ENCODE results near the gene AOPEP. TPM values are rescaled to one million over a fixed set of nuclear protein-coding genes. Genes with fewer than 3 reads are reported as not detected.

Gene AOPEP
- total and polyA plus RNA-seq, 2 donors (not counting 1 experiment from before 2014, with no cell fraction given): 66.1 to 94.1 TPM

GRCh38 chr9:94780516-94780950 lies 54.0 kb downstream of the AOPEP start:
- Histone ChIP-seq H3K79me2 (ENCODE audit: control insufficient read depth, insufficient read depth, low read length) (no peaks in the 10 kb centered on the region), H3K27me3 (ENCODE audit: control insufficient read depth, insufficient read depth, low read length) (no peaks in the 10 kb centered on the region), H2AFZ (ENCODE audit: low read length) (no peak overlapping the region), H3K9ac (ENCODE audit: insufficient read depth, low read length) (no peak overlapping the region), H3K4me1 (ENCODE audit: control insufficient read depth, extremely low read depth, insufficient read depth, low read length) (peaks cover 4% of the 10 kb centered on the region), H3K4me2 (ENCODE audit: extremely low read depth, insufficient read depth, low read length) (no peak overlapping the region), H3K27ac (ENCODE audit: insufficient read depth, low read length) (no peak overlapping the region), H3K9me3 (ENCODE audit: control insufficient read depth, insufficient read depth, low read depth, low read length) (no peaks in the 10 kb centered on the region), H3K36me3 (ENCODE audit: control insufficient read depth, insufficient read depth, low read length) (no peaks in the 10 kb centered on the region), H3K4me3 (replicated peaks in 1 of 4; ENCODE audit: control extremely low read depth in 1 of 4, insufficient read depth in 1 of 4, low read depth in 3 of 4, low read length in 4 of 4) (no peak overlapping the region), H4K20me1 (ENCODE audit: control insufficient read depth, extremely low read depth, insufficient read depth, low read length) (no peaks in the 10 kb centered on the region)
- TF ChIP-seq CTCF (conservative IDR thresholded peaks at IDR 0.05 in 1 of 2, IDR thresholded peaks at IDR 0.05 in 1 of 2; ENCODE audit: low read depth in 1 of 2, low read length in 2 of 2) (no peak), EZH2 (IDR thresholded peaks at IDR 0.05; ENCODE audit: low read length, missing control alignments) (no peak)
- DNase-seq (ENCODE audit: low read depth in 2 of 2): peak in 1 of 2 donors; percentile 38

GRCh38 chr9:94782355-94783101 lies 56.0 kb downstream of the AOPEP start:
- no peak overlapping the region for H3K4me3 ChIP-seq (replicated peaks in 1 of 4; ENCODE audit: control extremely low read depth in 1 of 4, insufficient read depth in 1 of 4, low read depth in 3 of 4, low read length in 4 of 4)
- peak; percentile 27 to 95 for DNase-seq (ENCODE audit: low read depth in 2 of 2)
- H2AFZ ChIP-seq (ENCODE audit: low read length): peak overlapping the region; percentile 8
- H4K20me1 ChIP-seq (ENCODE audit: control insufficient read depth, extremely low read depth, insufficient read depth, low read length): no peaks in the 10 kb centered on the region
- H3K4me2 ChIP-seq (ENCODE audit: extremely low read depth, insufficient read depth, low read length): no peak overlapping the region
- TF ChIP-seq EZH2 (IDR thresholded peaks at IDR 0.05; ENCODE audit: low read length, missing control alignments) (no peak), CTCF (conservative IDR thresholded peaks at IDR 0.05 in 1 of 2, IDR thresholded peaks at IDR 0.05 in 1 of 2; ENCODE audit: low read depth in 1 of 2, low read length in 2 of 2) (no peak)
- peak overlapping the region; percentile 28 for H3K27ac ChIP-seq (ENCODE audit: insufficient read depth, low read length)
- H3K79me2 ChIP-seq (ENCODE audit: control insufficient read depth, insufficient read depth, low read length): no peaks in the 10 kb centered on the region
- no peaks in the 10 kb centered on the region for H3K27me3 ChIP-seq (ENCODE audit: control insufficient read depth, insufficient read depth, low read length)
- H3K9me3 ChIP-seq (ENCODE audit: control insufficient read depth, insufficient read depth, low read depth, low read length): no peaks in the 10 kb centered on the region
- H3K9ac ChIP-seq (ENCODE audit: insufficient read depth, low read length): no peak overlapping the region
- H3K4me1 ChIP-seq (ENCODE audit: control insufficient read depth, extremely low read depth, insufficient read depth, low read length): peaks cover 4% of the 10 kb centered on the region
- H3K36me3 ChIP-seq (ENCODE audit: control insufficient read depth, insufficient read depth, low read length): no peaks in the 10 kb centered on the region

GRCh38 chr9:94783102-94783682 lies 56.7 kb downstream of the AOPEP start:
- H3K4me3 ChIP-seq (replicated peaks in 1 of 4; ENCODE audit: control extremely low read depth in 1 of 4, insufficient read depth in 1 of 4, low read depth in 3 of 4, low read length in 4 of 4): no peak overlapping the region
- peak overlapping the region; percentile 28 for H3K27ac ChIP-seq (ENCODE audit: insufficient read depth, low read length)
- no peak overlapping the region for H2AFZ ChIP-seq (ENCODE audit: low read length)
- no peaks in the 10 kb centered on the region for H4K20me1 ChIP-seq (ENCODE audit: control insufficient read depth, extremely low read depth, insufficient read depth, low read length)
- no peaks in the 10 kb centered on the region for H3K9me3 ChIP-seq (ENCODE audit: control insufficient read depth, insufficient read depth, low read depth, low read length)
- peak; percentile 89 to 90 for DNase-seq (ENCODE audit: low read depth in 2 of 2)
- TF ChIP-seq EZH2 (IDR thresholded peaks at IDR 0.05; ENCODE audit: low read length, missing control alignments): no peak
- TF ChIP-seq CTCF (conservative IDR thresholded peaks at IDR 0.05 in 1 of 2, IDR thresholded peaks at IDR 0.05 in 1 of 2; ENCODE audit: low read depth in 1 of 2, low read length in 2 of 2): peak; percentile 69 to 76
- H3K27me3 ChIP-seq (ENCODE audit: control insufficient read depth, insufficient read depth, low read length): no peaks in the 10 kb centered on the region
- no peak overlapping the region for H3K9ac ChIP-seq (ENCODE audit: insufficient read depth, low read length)
- H3K4me1 ChIP-seq (ENCODE audit: control insufficient read depth, extremely low read depth, insufficient read depth, low read length): peaks cover 4% of the 10 kb centered on the region
- no peak overlapping the region for H3K4me2 ChIP-seq (ENCODE audit: extremely low read depth, insufficient read depth, low read length)
- no peaks in the 10 kb centered on the region for H3K36me3 ChIP-seq (ENCODE audit: control insufficient read depth, insufficient read depth, low read length)
- H3K79me2 ChIP-seq (ENCODE audit: control insufficient read depth, insufficient read depth, low read length): no peaks in the 10 kb centered on the region
